ENCODE results near the gene ISCA1. TPM values are rescaled to one million over a fixed set of nuclear protein-coding genes. Genes with fewer than 3 reads are reported as not detected.

Gene ISCA1
- total RNA-seq, 2 donors from 2014 or later: 20.3 to 22.4 TPM

GRCh38 chr9:86324901-86325300 lies 42.6 kb upstream of the ISCA1 start:
- H3K36me3 ChIP-seq: peaks cover 23% of the 10 kb centered on the region
- no peaks in the 10 kb centered on the region for H3K9me3 ChIP-seq
- H3K9ac ChIP-seq (ENCODE audit: low read depth in 2 of 2, low read length in 2 of 2): no peak overlapping the region
- H3K4me1 ChIP-seq: no peaks in the 10 kb centered on the region
- DNase-seq: no peak
- no peaks in the 10 kb centered on the region for H3K27me3 ChIP-seq
- intact Hi-C loops (cut with DNase I): loop anchor here (10.0 kb wide), 1 partner anchor 320 kb away; no protein-coding TSS in a partner anchor
- no peak for TF ChIP-seq CTCF (IDR thresholded peaks at IDR 0.05)
- no peak overlapping the region for H3K27ac ChIP-seq
- no peak overlapping the region for H3K4me3 ChIP-seq

GRCh38 chr9:86324308-86324707 lies 42.0 kb upstream of the ISCA1 start:
- no peak overlapping the region for H3K9ac ChIP-seq (ENCODE audit: low read depth in 2 of 2, low read length in 2 of 2)
- no peak for TF ChIP-seq CTCF (IDR thresholded peaks at IDR 0.05)
- H3K4me1 ChIP-seq: no peaks in the 10 kb centered on the region
- H3K9me3 ChIP-seq: no peaks in the 10 kb centered on the region
- no peak overlapping the region for H3K4me3 ChIP-seq
- no peak for DNase-seq
- H3K27ac ChIP-seq: no peak overlapping the region
- no peaks in the 10 kb centered on the region for H3K27me3 ChIP-seq
- intact Hi-C loops (cut with DNase I): loop anchor here (10.0 kb wide), 1 partner anchor 320 kb away; no protein-coding TSS in a partner anchor
- H3K36me3 ChIP-seq: peaks cover 23% of the 10 kb centered on the region

GRCh38 chr9:86322973-86323644 lies 40.8 kb upstream of the ISCA1 start:
- Histone ChIP-seq H3K9me3 (no peaks in the 10 kb centered on the region), H3K27ac (no peak overlapping the region), H3K4me1 (no peaks in the 10 kb centered on the region), H3K4me3 (no peak overlapping the region), H3K9ac (ENCODE audit: low read depth in 2 of 2, low read length in 2 of 2) (no peak overlapping the region), H3K27me3 (no peaks in the 10 kb centered on the region), H3K36me3 (peaks cover 34% of the 10 kb centered on the region)
- no peak for TF ChIP-seq CTCF (IDR thresholded peaks at IDR 0.05)
- no peak for DNase-seq
- intact Hi-C loops (cut with DNase I): loop anchor here (10.0 kb wide), 1 partner anchor 318 kb away; no protein-coding TSS in a partner anchor

GRCh38 chr9:86321373-86321772 lies 39.0 kb upstream of the ISCA1 start:
- no peaks in the 10 kb centered on the region for H3K4me1 ChIP-seq
- no peaks in the 10 kb centered on the region for H3K27me3 ChIP-seq
- H3K9me3 ChIP-seq: no peaks in the 10 kb centered on the region
- intact Hi-C loops (cut with DNase I): loop anchor here (10.0 kb wide), 1 partner anchor 317 kb away; no protein-coding TSS in a partner anchor
- H3K4me3 ChIP-seq: no peak overlapping the region
- DNase-seq: no peak
- H3K9ac ChIP-seq (ENCODE audit: low read depth in 2 of 2, low read length in 2 of 2): no peak overlapping the region
- TF ChIP-seq CTCF (IDR thresholded peaks at IDR 0.05): no peak
- peaks cover 46% of the 10 kb centered on the region for H3K36me3 ChIP-seq
- no peak overlapping the region for H3K27ac ChIP-seq

GRCh38 chr9:86318187-86318586 lies 35.8 kb upstream of the ISCA1 start:
- no peaks in the 10 kb centered on the region for H3K4me1 ChIP-seq
- no peaks in the 10 kb centered on the region for H3K9me3 ChIP-seq
- TF ChIP-seq CTCF (IDR thresholded peaks at IDR 0.05): no peak
- H3K36me3 ChIP-seq: peaks cover 50% of the 10 kb centered on the region
- intact Hi-C loops (cut with DNase I): no loop called here
- H3K27me3 ChIP-seq: no peaks in the 10 kb centered on the region
- H3K27ac ChIP-seq: no peak overlapping the region
- H3K9ac ChIP-seq (ENCODE audit: low read depth in 2 of 2, low read length in 2 of 2): no peak overlapping the region
- DNase-seq: no peak
- no peak overlapping the region for H3K4me3 ChIP-seq
